T-helper 2 cell (primary cell): Measurements from ENCODE around the gene PPTC7.
A peak's percentile ranks its signal among the peaks of the same experiment; 100 is the strongest.
"Not testable (repeated sequence)": the region's sequence is repeated elsewhere in the genome, so short reads cannot be mapped to it uniquely, and the experiment has no call there.

Experiments used
- DNase-seq, 5 experiments: peaks; one replicate each; pipeline versions ENCODE4 v3.0.0 to v3.0.0-alpha.2; 2012 to 2022

Gene PPTC7

GRCh38 chr12:110561471-110562201 lies 21.5 kb downstream of the PPTC7 start:
- no peak for DNase-seq

- no peak for DNase-seq
These were observed 22.2 kb downstream of the PPTC7 start for GRCh38 chr12:110560946-110561345.

GRCh38 chr12:110560048-110560447 lies 23.1 kb downstream of the PPTC7 start:
- DNase-seq, result no peak

- not testable (repeated sequence) for DNase-seq
These were observed 24.2 kb downstream of the PPTC7 start for GRCh38 chr12:110558945-110559344.

- no peak for DNase-seq
These were observed 25.8 kb downstream of the PPTC7 start for GRCh38 chr12:110557300-110557699.

GRCh38 chr12:110556705-110557104 lies 26.4 kb downstream of the PPTC7 start:
- no peak for DNase-seq

- no peak for DNase-seq
These were observed 27.3 kb downstream of the PPTC7 start for GRCh38 chr12:110555577-110556406.

- DNase-seq, result no peak
These were observed 28.9 kb downstream of the PPTC7 start for GRCh38 chr12:110554184-110554583.

GRCh38 chr12:110550981-110551380 lies 32.1 kb downstream of the PPTC7 start:
- no peak for DNase-seq

- DNase-seq, result no peak
These were observed 33.4 kb downstream of the PPTC7 start for GRCh38 chr12:110549716-110550115.

- DNase-seq, result no peak
These were observed 34.4 kb downstream of the PPTC7 start for GRCh38 chr12:110548678-110549077.

- DNase-seq, result no peak
These were observed 36.0 kb downstream of the PPTC7 start for GRCh38 chr12:110547090-110547489.

- no peak for DNase-seq
These were observed 36.8 kb downstream of the PPTC7 start for GRCh38 chr12:110546339-110546738.

GRCh38 chr12:110545812-110546211 lies 37.3 kb downstream of the PPTC7 start:
- DNase-seq, result no peak

- DNase-seq, result not testable (repeated sequence)
These were observed 37.9 kb downstream of the PPTC7 start for GRCh38 chr12:110545259-110545658.

GRCh38 chr12:110543965-110544364 lies 39.2 kb downstream of the PPTC7 start:
- no peak for DNase-seq

- peak in 1 of 5 experiments; percentile 8 for DNase-seq
These were observed 39.7 kb downstream of the PPTC7 start for GRCh38 chr12:110543252-110543959.

GRCh38 chr12:110540048-110540447 lies 43.1 kb downstream of the PPTC7 start:
- no peak for DNase-seq

- no peak for DNase-seq
These were observed 44.1 kb downstream of the PPTC7 start for GRCh38 chr12:110538869-110539622.

- no peak for DNase-seq
These were observed 45.3 kb downstream of the PPTC7 start for GRCh38 chr12:110537605-110538409.

GRCh38 chr12:110536834-110537604 lies 46.1 kb downstream of the PPTC7 start:
- no peak for DNase-seq
